Astrocyte (in vitro differentiated cells and primary cell): ENCODE results near the gene TMEM184C.

Experiments
- EZH2 ChIP-seq: IDR thresholded peaks from 2 replicates; pipeline ENCODE4 v1.6.1; 2012; ENCODE audit warnings: mild to moderate bottlenecking, low read length, inconsistent platforms; ENCODE audit not compliant: insufficient read depth
- TF ChIP-seq, protein P1 (sequence below): IDR thresholded peaks from 2 replicates; pipeline ENCODE4 v1.5.1; 2011; ENCODE audit warnings: low read depth, mild to moderate bottlenecking, inconsistent platforms, low read length, moderate library complexity; ENCODE audit not compliant: insufficient read depth

DNA sequence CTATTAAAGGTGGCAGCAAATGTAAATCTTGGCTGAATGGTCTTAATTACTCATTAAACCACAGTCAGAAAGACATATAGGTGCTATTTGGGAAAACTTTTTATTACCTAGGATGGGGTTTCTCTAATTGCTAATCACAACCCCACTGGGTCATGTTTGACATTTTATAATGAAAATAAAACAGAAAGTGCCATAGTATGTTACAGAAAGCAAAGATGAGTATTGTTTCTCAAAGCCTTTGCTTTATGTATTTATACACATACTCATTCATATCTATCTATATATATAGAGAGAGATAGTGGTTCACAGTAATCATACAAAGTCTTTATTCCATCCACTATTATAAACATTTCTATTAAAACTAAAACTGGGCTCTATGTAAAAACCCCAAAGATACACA is 18.2 kb downstream of the TMEM184C start:
- TF ChIP-seq, protein P1, sequence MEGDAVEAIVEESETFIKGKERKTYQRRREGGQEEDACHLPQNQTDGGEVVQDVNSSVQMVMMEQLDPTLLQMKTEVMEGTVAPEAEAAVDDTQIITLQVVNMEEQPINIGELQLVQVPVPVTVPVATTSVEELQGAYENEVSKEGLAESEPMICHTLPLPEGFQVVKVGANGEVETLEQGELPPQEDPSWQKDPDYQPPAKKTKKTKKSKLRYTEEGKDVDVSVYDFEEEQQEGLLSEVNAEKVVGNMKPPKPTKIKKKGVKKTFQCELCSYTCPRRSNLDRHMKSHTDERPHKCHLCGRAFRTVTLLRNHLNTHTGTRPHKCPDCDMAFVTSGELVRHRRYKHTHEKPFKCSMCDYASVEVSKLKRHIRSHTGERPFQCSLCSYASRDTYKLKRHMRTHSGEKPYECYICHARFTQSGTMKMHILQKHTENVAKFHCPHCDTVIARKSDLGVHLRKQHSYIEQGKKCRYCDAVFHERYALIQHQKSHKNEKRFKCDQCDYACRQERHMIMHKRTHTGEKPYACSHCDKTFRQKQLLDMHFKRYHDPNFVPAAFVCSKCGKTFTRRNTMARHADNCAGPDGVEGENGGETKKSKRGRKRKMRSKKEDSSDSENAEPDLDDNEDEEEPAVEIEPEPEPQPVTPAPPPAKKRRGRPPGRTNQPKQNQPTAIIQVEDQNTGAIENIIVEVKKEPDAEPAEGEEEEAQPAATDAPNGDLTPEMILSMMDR, result no peak
- no peak for TF ChIP-seq EZH2
